Skeletal muscle tissue (tissue), 4 donors: Measurements from ENCODE around the gene DCAF8. TPM values are rescaled to one million over a fixed set of nuclear protein-coding genes. Genes with fewer than 3 reads are reported as not detected.
A peak's percentile ranks its signal among the peaks of the same experiment; 100 is the strongest.

Experiments used
- H3K27ac ChIP-seq: one replicate; pipeline ENCODE4 v1.7.0; 2013; ENCODE audit warnings: mild to moderate bottlenecking, low read depth, low read length, inconsistent platforms
- H3K27me3 ChIP-seq, 3 donors: one replicate each; pipeline ENCODE4 v1.7.0; 2013; ENCODE audit warnings: low read length in 3 of 3; ENCODE audit not compliant: control insufficient read depth in 3 of 3, insufficient read depth in 3 of 3
- H3K36me3 ChIP-seq, 3 donors: one replicate each; pipeline ENCODE4 v1.7.0; 2013; ENCODE audit warnings: low read length in 3 of 3; ENCODE audit not compliant: control insufficient read depth in 3 of 3, insufficient read depth in 3 of 3
- H3K4me1 ChIP-seq, 3 donors: one replicate each; pipeline ENCODE4 v1.7.0; 2013; ENCODE audit warnings: low read length in 3 of 3, mild to moderate bottlenecking in 3 of 3; ENCODE audit not compliant: control insufficient read depth in 3 of 3, insufficient read depth in 3 of 3
- H3K4me3 ChIP-seq, 3 donors: one replicate each; pipeline ENCODE4 v1.7.0; 2013; ENCODE audit warnings: low read length in 3 of 3
- H3K9ac ChIP-seq, 3 donors: one replicate each; pipeline ENCODE4 v1.7.0; 2013; ENCODE audit warnings: low read length in 3 of 3, mild to moderate bottlenecking in 3 of 3, moderate library complexity in 2 of 3, low read depth in 1 of 3
- H3K9me3 ChIP-seq, 3 donors: one replicate each; pipeline ENCODE4 v1.7.0; 2013; ENCODE audit warnings: low read length in 3 of 3; ENCODE audit not compliant: control insufficient read depth in 3 of 3
- total RNA-seq: library from RNA; depleted of rRNA; stranded (reverse); fragments of >200 nt; gene quantifications from one replicate; pipeline ENCODE4 v1.2.3, GENCODE V29; 2014
- donor health status: Osteomylitis.

DCAF8 gene
- total RNA-seq, 1 donor from 2014 or later, result 63.2 TPM

DNA sequence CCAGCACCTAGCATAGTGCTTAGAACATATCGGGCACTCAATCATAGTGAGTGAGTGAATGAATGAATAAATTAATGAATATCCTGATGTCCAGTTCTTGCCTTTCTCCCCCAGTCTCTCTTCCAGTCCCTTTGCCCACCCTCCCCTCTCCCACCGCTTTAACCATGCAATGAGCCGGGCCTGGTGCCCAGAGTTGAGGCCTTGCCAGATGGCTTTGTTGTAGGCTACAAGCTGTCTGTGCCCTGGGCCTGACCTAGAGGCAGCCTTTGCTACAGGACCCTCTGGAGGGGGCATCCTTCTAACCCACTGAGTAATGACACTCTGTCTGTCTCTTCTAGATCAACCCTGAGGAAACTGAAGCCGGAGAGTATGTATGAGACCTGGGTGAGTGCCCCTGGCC lies 65.1 kb downstream of the DCAF8 start:
- Histone ChIP-seq H3K36me3 (peaks cover 77 to 81% (median 78%) of the 10 kb centered on the region in 3 donors), H3K4me1 (peaks cover 52 to 59% (median 56%) of the 10 kb centered on the region in 3 donors), H3K27ac (peak overlapping the region; percentile 12), H3K4me3 (no peak overlapping the region), H3K9me3 (no peaks in the 10 kb centered on the region), H3K27me3 (no peaks in the 10 kb centered on the region), H3K9ac (peak overlapping the region in 1 of 3 donors; percentile 57)

DNA sequence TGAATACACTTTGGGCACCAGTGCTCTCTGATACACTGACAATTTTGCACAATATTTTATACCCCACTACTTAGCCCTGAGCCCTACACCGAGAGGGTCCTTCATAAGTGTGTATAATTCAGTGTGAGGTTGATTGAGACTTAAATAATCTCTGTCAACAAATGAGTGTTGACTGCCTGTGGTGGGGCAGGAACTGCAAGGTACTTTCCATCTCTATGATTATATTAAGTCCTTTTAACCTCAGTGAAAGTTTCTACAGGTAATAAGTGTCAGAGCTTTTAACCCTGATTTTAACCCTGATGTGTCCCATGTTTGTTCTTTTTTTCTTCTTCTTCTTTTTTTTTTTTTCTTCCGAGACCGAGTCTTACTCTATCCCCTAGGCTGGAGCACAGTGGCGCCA lies 66.2 kb downstream of the DCAF8 start:
- Histone ChIP-seq H3K4me3 (peak overlapping the region in 1 of 3 donors; percentile 6), H3K27ac (peak overlapping the region; percentile 12), H3K4me1 (peaks cover 52 to 59% (median 57%) of the 10 kb centered on the region in 3 donors), H3K27me3 (no peaks in the 10 kb centered on the region), H3K36me3 (peaks cover 67 to 70% (median 68%) of the 10 kb centered on the region in 3 donors), H3K9ac (peak overlapping the region in 2 of 3 donors; percentile 35 to 57), H3K9me3 (no peaks in the 10 kb centered on the region)

DNA sequence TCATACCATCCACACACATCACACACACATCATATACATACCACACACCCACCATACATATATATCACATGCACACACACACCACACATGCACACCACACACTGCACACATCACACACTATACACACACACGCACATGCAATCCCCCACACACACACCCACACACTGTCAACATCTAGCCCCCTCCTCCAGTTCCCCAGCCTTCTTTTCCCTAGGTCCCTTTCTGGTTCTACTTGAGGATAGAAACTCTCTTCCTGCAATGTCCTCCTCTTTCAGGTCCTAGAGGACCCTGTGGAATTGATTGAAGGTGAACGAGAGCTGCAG lies 67.7 kb downstream of the DCAF8 start:
- H3K4me1 ChIP-seq, result peaks cover 54 to 59% (median 58%) of the 10 kb centered on the region in 3 donors
- H3K27ac ChIP-seq, result no peak overlapping the region
- H3K9ac ChIP-seq, result peak overlapping the region in 2 of 3 donors; percentile 15 to 47
- peaks cover 54 to 60% (median 57%) of the 10 kb centered on the region in 3 donors for H3K36me3 ChIP-seq
- peak overlapping the region; percentile 44 to 97 (median 53) for H3K4me3 ChIP-seq
- no peaks in the 10 kb centered on the region for H3K9me3 ChIP-seq
- H3K27me3 ChIP-seq, result no peaks in the 10 kb centered on the region

DNA sequence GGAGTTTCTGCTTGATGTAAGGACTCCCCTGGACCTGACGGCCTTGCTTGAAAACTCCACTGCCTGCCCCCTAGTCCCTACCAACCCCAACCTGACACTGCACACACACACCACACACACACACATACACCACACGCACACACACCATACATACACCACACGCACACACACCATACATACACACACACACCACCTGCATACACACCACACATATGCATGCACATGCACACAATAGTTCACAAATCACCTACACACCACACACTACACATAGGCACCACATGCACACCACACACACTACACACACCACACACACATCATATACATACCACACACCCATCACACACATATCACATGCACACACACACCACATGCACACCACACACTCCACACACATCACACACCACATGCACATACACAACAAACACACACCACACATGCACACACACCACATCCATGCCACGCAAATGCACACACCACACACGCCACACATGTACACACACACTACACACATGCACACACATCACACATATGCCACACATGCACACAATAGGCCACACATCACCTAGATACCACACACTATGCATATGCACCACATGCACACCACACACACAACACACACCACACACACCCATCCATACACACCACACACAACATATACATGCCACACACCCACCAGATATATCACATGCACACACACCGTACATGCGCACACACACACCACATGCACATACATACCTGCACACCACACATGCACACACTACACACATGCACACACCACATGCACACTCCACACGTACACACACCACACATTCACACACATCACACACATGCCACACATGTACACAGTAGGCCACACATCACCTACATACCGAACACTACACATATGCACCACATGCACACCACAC lies 68.3 kb downstream of the DCAF8 start:
- Histone ChIP-seq H3K27ac (peak overlapping the region; percentile 96), H3K27me3 (no peaks in the 10 kb centered on the region), H3K36me3 (peaks cover 47 to 54% (median 51%) of the 10 kb centered on the region in 3 donors), H3K9me3 (no peaks in the 10 kb centered on the region), H3K4me3 (peak overlapping the region; percentile 53 to 97 (median 93)), H3K4me1 (peaks cover 58 to 64% (median 59%) of the 10 kb centered on the region in 3 donors), H3K9ac (peak overlapping the region; percentile 73 to 85 (median 75))

GRCh38 chr1:160193091-160193819 lies 69.1 kb downstream of the DCAF8 start:
- no peaks in the 10 kb centered on the region for H3K27me3 ChIP-seq
- peaks cover 59 to 65% (median 60%) of the 10 kb centered on the region in 3 donors for H3K4me1 ChIP-seq
- peak overlapping the region; percentile 82 to 97 (median 93) for H3K4me3 ChIP-seq
- H3K36me3 ChIP-seq, result peaks cover 40 to 47% (median 43%) of the 10 kb centered on the region in 3 donors
- H3K9me3 ChIP-seq, result no peaks in the 10 kb centered on the region
- H3K9ac ChIP-seq, result peak overlapping the region; percentile 95 to 99 (median 98)
- H3K27ac ChIP-seq, result peak overlapping the region; percentile 96

DNA sequence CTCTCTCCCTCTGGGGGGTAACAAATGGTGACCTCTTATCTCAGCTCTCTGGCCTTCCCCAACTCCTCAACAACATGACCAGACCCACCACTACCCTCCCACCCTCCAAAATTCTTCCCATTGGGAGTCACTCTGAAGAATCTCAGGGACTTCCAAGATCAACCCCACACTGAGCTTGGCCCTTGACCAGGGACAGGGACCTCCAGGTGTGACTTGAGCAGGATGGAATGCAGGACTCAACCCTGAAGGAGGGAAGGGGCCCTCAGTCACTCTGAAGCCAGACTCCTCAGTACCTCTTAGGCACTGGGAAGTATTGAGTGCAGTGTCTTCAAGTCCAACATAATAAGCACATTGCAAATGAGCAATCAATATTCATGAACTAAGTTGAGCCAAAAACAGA lies 70.1 kb downstream of the DCAF8 start:
- no peaks in the 10 kb centered on the region for H3K27me3 ChIP-seq
- peak overlapping the region; percentile 96 for H3K27ac ChIP-seq
- peak overlapping the region; percentile 82 to 97 (median 93) for H3K4me3 ChIP-seq
- peaks cover 35 to 47% (median 36%) of the 10 kb centered on the region in 3 donors for H3K36me3 ChIP-seq
- H3K4me1 ChIP-seq, result peaks cover 60 to 73% (median 66%) of the 10 kb centered on the region in 3 donors
- peak overlapping the region; percentile 95 to 99 (median 98) for H3K9ac ChIP-seq
- H3K9me3 ChIP-seq, result no peaks in the 10 kb centered on the region

GRCh38 chr1:160191756-160192155 lies 70.6 kb downstream of the DCAF8 start:
- Histone ChIP-seq H3K27ac (peak overlapping the region; percentile 96), H3K4me1 (peaks cover 55 to 72% (median 64%) of the 10 kb centered on the region in 3 donors)

GRCh38 chr1:160189649-160190625 lies 72.4 kb downstream of the DCAF8 start, which contains the start of gene CASQ1:
CASQ1 (plus strand) TSS chr1:160190575; CDS start chr1:160190752, 177 bp downstream.
- Histone ChIP-seq H3K9ac (peak within 1 kb of the TSS; percentile 95 to 99 (median 98)), H3K4me1 (peaks cover 38 to 62% (median 53%) of the 10 kb centered on the region in 3 donors)

More at GRCh38 chr1:160191756-160192155, 70.6 kb downstream of the DCAF8 start:
- Histone ChIP-seq H3K36me3 (peaks cover 31 to 42% (median 34%) of the 10 kb centered on the region in 3 donors), H3K9me3 (no peaks in the 10 kb centered on the region), H3K4me3 (peak overlapping the region; percentile 82 to 97 (median 93)), H3K9ac (peak overlapping the region; percentile 95 to 99 (median 98)), H3K27me3 (no peaks in the 10 kb centered on the region)

DNA sequence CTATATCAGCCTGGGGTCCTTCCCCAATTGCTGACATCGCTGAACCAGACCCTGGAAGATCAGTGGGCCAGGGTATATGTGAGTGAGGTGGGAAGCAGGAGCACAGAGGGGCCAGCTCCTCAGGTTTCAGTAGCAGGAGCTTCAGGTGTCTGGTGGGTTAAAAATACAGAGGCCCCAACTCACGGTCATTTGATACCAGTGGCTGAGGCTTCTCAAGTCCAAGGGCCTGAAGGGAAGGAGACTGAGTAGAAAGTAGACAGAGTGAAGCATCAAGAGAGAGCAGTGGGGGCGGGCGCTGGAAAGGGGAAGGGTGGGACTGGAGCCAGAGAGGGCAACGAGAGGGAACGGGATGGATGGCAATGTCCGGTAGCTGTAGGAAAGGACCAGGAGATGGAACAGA lies 74.0 kb downstream of the DCAF8 start:
- Histone ChIP-seq H3K9ac (peak overlapping the region in 2 of 3 donors; percentile 28 to 99), H3K4me1 (peaks cover 22 to 46% (median 37%) of the 10 kb centered on the region in 3 donors), H3K27ac (peak overlapping the region; percentile 96), H3K9me3 (no peaks in the 10 kb centered on the region), H3K36me3 (peaks cover 0 to 10% (median 4%) of the 10 kb centered on the region in 3 donors), H3K4me3 (peak overlapping the region; percentile 74 to 97 (median 82)), H3K27me3 (no peaks in the 10 kb centered on the region)

More at GRCh38 chr1:160189649-160190625, 72.4 kb downstream of the DCAF8 start, which contains the start of gene CASQ1:
- Histone ChIP-seq H3K9me3 (no peaks in the 10 kb centered on the region), H3K4me3 (peak within 1 kb of the TSS; percentile 82 to 97 (median 93)), H3K27me3 (no peaks in the 10 kb centered on the region), H3K27ac (peak within 1 kb of the TSS; percentile 96), H3K36me3 (peaks cover 14 to 26% (median 17%) of the 10 kb centered on the region in 3 donors)
